OCI-LY1 (cell line): Measurements from ENCODE around the gene GPR26.

ENCODE experiments used
- EZH2 ChIP-seq: fragments of 200-600 bp; sonication (generic), shearing (Covaris generic); IDR thresholded peaks from 2 replicates; pipeline ENCODE4 v1.8.0; 2017; ENCODE audit warnings: borderline replicate concordance, mixed run types, mild to moderate bottlenecking, antibody characterized with exemption, low read length, moderate library complexity, mixed read lengths
- TF ChIP-seq, protein P1 (sequence below): fragments of 200-600 bp; sonication (generic), shearing (Covaris generic); IDR thresholded peaks from 2 replicates; pipeline ENCODE4 v1.5.1; 2017; ENCODE audit warnings: mild to moderate bottlenecking, antibody characterized with exemption, low read length, moderate library complexity, mixed read lengths

- TF ChIP-seq, protein P1, sequence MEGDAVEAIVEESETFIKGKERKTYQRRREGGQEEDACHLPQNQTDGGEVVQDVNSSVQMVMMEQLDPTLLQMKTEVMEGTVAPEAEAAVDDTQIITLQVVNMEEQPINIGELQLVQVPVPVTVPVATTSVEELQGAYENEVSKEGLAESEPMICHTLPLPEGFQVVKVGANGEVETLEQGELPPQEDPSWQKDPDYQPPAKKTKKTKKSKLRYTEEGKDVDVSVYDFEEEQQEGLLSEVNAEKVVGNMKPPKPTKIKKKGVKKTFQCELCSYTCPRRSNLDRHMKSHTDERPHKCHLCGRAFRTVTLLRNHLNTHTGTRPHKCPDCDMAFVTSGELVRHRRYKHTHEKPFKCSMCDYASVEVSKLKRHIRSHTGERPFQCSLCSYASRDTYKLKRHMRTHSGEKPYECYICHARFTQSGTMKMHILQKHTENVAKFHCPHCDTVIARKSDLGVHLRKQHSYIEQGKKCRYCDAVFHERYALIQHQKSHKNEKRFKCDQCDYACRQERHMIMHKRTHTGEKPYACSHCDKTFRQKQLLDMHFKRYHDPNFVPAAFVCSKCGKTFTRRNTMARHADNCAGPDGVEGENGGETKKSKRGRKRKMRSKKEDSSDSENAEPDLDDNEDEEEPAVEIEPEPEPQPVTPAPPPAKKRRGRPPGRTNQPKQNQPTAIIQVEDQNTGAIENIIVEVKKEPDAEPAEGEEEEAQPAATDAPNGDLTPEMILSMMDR = no peak
- no peak for TF ChIP-seq EZH2
Measured at GRCh38 chr10:123704812-123705211, 38.7 kb downstream of the GPR26 start.
